Lower leg skin (tissue), 3 donors: ENCODE results near the gene PRDM16.

Source experiments
- CTCF ChIP-seq, 3 donors: fragments of 450-650 bp; IDR thresholded peaks; one replicate each; pipeline ENCODE4 v1.5.1; 2016; ENCODE audit warnings: antibody characterized with exemption in 3 of 3, mild to moderate bottlenecking in 3 of 3, moderate library complexity in 2 of 3
- POLR2A ChIP-seq, 2 donors: fragments of 450-650 bp; IDR thresholded peaks; one replicate each; pipeline ENCODE4 v1.6.1; 2016 to 2017; ENCODE audit warnings: antibody characterized with exemption in 2 of 2, mild to moderate bottlenecking in 1 of 2, moderate library complexity in 1 of 2

- TF ChIP-seq CTCF (IDR thresholded peaks at IDR 0.05) (no peak), POLR2A (IDR thresholded peaks at IDR 0.05) (no peak)
These were observed 244.0 kb downstream of the PRDM16 start for GRCh38 chr1:3312898-3313575.
